Stimulated activated naive CD8-positive, alpha-beta T cell treated with anti-CD3 and anti-CD28 coated beads, Interleukin-15, Interleukin-2, amounts not matched to agents 100 ng/mL and 50 ng/mL, for 24 hours (primary cell): ENCODE results near the gene FILIP1L.

Source experiments
- H3K27ac Mint-ChIP-seq: one replicate; pipeline ENCODE4 v1.8.0; 2021; ENCODE audit warnings: mild to moderate bottlenecking, mixed read lengths
- H3K27me3 Mint-ChIP-seq: one replicate; pipeline ENCODE4 v1.8.0; 2021; ENCODE audit warnings: mixed read lengths
- H3K36me3 Mint-ChIP-seq: one replicate; pipeline ENCODE4 v1.8.0; 2021; ENCODE audit warnings: low read depth, mixed read lengths
- H3K4me1 Mint-ChIP-seq: one replicate; pipeline ENCODE4 v1.8.0; 2021; ENCODE audit warnings: low read depth, mixed read lengths
- H3K4me3 Mint-ChIP-seq: one replicate; pipeline ENCODE4 v1.8.0; 2021; ENCODE audit warnings: mild to moderate bottlenecking, mixed read lengths
- H3K9me3 Mint-ChIP-seq: one replicate; pipeline ENCODE4 v1.8.0; 2021; ENCODE audit warnings: mixed read lengths

Gene FILIP1L

DNA sequence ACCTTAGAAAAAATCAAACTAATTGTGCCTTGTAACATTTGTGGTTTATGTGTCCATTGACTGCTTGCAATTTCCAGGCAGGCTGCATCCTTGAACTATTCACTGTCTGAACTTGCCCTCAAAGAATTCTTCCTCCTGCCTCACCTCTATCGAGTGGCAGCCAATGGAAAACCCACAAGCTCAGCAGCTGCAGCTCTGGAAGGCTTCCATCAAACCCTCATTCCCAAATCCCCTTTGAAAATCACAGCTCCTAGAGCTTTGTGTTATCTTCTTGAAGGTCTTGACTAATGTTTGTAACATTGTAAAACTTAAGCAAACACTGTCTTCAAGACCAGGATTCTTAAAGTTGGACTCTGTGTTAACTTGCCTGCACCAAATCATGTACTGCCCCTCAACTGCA, 81.1 kb downstream of the FILIP1L start:
- H3K4me3 Mint-ChIP-seq: no peak overlapping the region
- peaks cover 11% of the 10 kb centered on the region for H3K36me3 Mint-ChIP-seq
- H3K9me3 Mint-ChIP-seq: no peaks in the 10 kb centered on the region
- H3K4me1 Mint-ChIP-seq: peaks cover 12% of the 10 kb centered on the region
- no peak overlapping the region for H3K27ac Mint-ChIP-seq
- no peaks in the 10 kb centered on the region for H3K27me3 Mint-ChIP-seq

GRCh38 chr3:100032243-100032642, 82.1 kb downstream of the FILIP1L start:
- no peak overlapping the region for H3K27ac Mint-ChIP-seq
- H3K4me1 Mint-ChIP-seq: peaks cover 12% of the 10 kb centered on the region
- H3K4me3 Mint-ChIP-seq: no peak overlapping the region
- H3K9me3 Mint-ChIP-seq: no peaks in the 10 kb centered on the region
- peaks cover 11% of the 10 kb centered on the region for H3K36me3 Mint-ChIP-seq
- no peaks in the 10 kb centered on the region for H3K27me3 Mint-ChIP-seq

DNA sequence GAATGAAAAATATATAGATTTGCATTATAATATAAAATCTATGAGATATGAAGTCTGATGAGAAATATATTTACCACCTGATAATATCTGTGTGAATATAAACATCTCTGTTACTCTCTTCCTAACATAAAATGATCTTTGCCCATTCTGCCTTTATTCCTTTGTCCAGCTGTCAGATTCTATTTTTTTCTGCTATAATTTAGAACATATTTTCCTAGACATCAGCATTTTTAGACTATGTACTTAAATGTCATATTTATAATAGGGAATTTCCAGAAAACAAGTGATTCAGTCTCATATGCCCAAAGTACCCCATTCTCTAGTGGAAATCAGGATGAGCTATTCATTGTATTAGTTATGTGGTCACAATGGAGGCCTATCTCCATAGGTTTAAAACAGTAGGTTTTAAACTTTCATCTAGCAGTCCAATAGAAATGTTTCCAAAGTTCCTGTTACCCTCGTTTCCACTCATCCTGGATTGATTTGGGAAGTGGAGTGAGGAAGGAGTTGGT, 83.3 kb downstream of the FILIP1L start:
- Mint-ChIP-seq H3K36me3 (peaks cover 11% of the 10 kb centered on the region), H3K27me3 (no peaks in the 10 kb centered on the region), H3K9me3 (no peaks in the 10 kb centered on the region), H3K4me1 (peaks cover 12% of the 10 kb centered on the region), H3K27ac (no peak overlapping the region), H3K4me3 (no peak overlapping the region)

GRCh38 chr3:100030346-100030745, 84.0 kb downstream of the FILIP1L start:
- Mint-ChIP-seq H3K36me3 (peaks cover 11% of the 10 kb centered on the region), H3K27me3 (no peaks in the 10 kb centered on the region), H3K4me1 (peaks cover 12% of the 10 kb centered on the region), H3K9me3 (no peaks in the 10 kb centered on the region), H3K27ac (no peak overlapping the region), H3K4me3 (no peak overlapping the region)

- Mint-ChIP-seq H3K27me3 (no peaks in the 10 kb centered on the region), H3K4me1 (peaks cover 12% of the 10 kb centered on the region), H3K4me3 (no peak overlapping the region), H3K36me3 (peaks cover 11% of the 10 kb centered on the region), H3K9me3 (no peaks in the 10 kb centered on the region), H3K27ac (no peak overlapping the region)
Observed at GRCh38 chr3:100029689-100030088, 84.6 kb downstream of the FILIP1L start.

GRCh38 chr3:100029052-100029451, 85.2 kb downstream of the FILIP1L start:
- H3K36me3 Mint-ChIP-seq: peaks cover 14% of the 10 kb centered on the region
- no peak overlapping the region for H3K27ac Mint-ChIP-seq
- peaks cover 12% of the 10 kb centered on the region for H3K4me1 Mint-ChIP-seq

GRCh38 chr3:100027321-100027720, 87.0 kb downstream of the FILIP1L start:
- peaks cover 26% of the 10 kb centered on the region for H3K36me3 Mint-ChIP-seq
- H3K9me3 Mint-ChIP-seq: no peaks in the 10 kb centered on the region
- no peaks in the 10 kb centered on the region for H3K27me3 Mint-ChIP-seq
- no peak overlapping the region for H3K27ac Mint-ChIP-seq
- H3K4me3 Mint-ChIP-seq: no peak overlapping the region
- peaks cover 12% of the 10 kb centered on the region for H3K4me1 Mint-ChIP-seq

More at GRCh38 chr3:100029052-100029451, 85.2 kb downstream of the FILIP1L start:
- Mint-ChIP-seq H3K9me3 (no peaks in the 10 kb centered on the region), H3K27me3 (no peaks in the 10 kb centered on the region), H3K4me3 (no peak overlapping the region)

DNA sequence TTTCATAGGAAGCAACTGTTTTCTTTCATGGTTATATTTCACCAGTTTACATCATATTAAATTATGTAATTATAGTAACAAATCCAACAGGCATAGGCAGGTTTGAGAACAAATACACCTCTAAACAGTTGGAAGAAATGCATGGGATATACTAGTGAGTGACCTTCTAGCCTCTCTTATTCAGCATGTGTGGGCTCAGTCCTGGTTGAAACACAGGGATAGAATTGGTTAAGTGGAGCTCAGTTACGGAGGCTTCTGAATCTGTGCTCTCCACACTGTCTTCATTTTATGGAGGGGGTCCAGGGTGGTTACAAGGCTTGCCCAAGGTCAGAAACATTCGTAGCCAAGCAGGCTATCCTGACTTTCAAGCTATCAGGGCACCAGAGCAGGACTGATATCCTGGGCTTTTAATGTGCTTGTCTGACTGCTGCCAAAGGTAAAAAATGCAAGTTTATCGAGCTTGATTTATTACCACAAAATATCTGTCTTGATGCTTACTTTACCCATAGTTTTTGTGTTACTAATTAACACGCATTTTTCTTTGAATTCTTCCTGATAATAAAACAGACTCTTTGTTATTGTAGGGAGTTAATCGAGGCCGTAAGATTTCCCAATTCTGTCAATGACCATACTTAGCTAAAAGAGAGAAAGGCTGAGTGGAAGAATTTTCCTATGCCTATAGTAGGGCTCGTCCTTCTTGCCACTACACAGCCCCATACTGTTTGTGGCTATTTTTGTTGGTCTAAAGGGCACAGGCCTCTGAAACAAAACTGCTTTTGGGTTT, 89.6 kb downstream of the FILIP1L start:
- Mint-ChIP-seq H3K27me3 (no peaks in the 10 kb centered on the region), H3K36me3 (peaks cover 15% of the 10 kb centered on the region), H3K27ac (no peak overlapping the region), H3K9me3 (no peaks in the 10 kb centered on the region), H3K4me1 (no peaks in the 10 kb centered on the region), H3K4me3 (no peak overlapping the region)

DNA sequence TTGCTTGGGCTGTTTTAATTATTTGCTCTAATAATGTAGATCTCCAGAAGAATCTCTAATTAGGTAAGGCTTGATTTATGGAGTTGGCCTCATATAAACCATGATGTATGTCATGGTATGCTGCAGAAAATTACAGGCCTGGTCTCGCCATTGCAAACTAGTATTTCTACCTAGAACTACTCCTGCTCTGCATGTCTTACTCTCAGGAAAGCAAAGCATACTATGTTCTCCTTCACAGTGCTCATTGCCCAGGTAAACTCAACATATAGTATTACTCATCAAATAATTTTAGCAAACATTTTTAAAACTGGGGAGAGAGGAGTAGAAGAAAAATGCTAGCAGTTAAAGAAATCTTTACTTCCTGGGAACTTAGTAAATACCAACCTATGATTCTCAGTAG, 90.7 kb downstream of the FILIP1L start:
- H3K27ac Mint-ChIP-seq: no peak overlapping the region
- H3K4me1 Mint-ChIP-seq: no peaks in the 10 kb centered on the region
- H3K36me3 Mint-ChIP-seq: peaks cover 15% of the 10 kb centered on the region
- no peak overlapping the region for H3K4me3 Mint-ChIP-seq
- H3K27me3 Mint-ChIP-seq: no peaks in the 10 kb centered on the region
- H3K9me3 Mint-ChIP-seq: no peaks in the 10 kb centered on the region

- Mint-ChIP-seq H3K4me3 (no peak overlapping the region), H3K4me1 (no peaks in the 10 kb centered on the region), H3K27me3 (no peaks in the 10 kb centered on the region), H3K36me3 (peaks cover 15% of the 10 kb centered on the region), H3K9me3 (no peaks in the 10 kb centered on the region), H3K27ac (no peak overlapping the region)
Observed at GRCh38 chr3:100023150-100023549, 91.2 kb downstream of the FILIP1L start.

GRCh38 chr3:100022506-100022905, 91.8 kb downstream of the FILIP1L start:
- H3K4me1 Mint-ChIP-seq: no peaks in the 10 kb centered on the region
- peaks cover 15% of the 10 kb centered on the region for H3K36me3 Mint-ChIP-seq
- H3K9me3 Mint-ChIP-seq: no peaks in the 10 kb centered on the region
- H3K27me3 Mint-ChIP-seq: no peaks in the 10 kb centered on the region
- H3K4me3 Mint-ChIP-seq: no peak overlapping the region
- no peak overlapping the region for H3K27ac Mint-ChIP-seq

DNA sequence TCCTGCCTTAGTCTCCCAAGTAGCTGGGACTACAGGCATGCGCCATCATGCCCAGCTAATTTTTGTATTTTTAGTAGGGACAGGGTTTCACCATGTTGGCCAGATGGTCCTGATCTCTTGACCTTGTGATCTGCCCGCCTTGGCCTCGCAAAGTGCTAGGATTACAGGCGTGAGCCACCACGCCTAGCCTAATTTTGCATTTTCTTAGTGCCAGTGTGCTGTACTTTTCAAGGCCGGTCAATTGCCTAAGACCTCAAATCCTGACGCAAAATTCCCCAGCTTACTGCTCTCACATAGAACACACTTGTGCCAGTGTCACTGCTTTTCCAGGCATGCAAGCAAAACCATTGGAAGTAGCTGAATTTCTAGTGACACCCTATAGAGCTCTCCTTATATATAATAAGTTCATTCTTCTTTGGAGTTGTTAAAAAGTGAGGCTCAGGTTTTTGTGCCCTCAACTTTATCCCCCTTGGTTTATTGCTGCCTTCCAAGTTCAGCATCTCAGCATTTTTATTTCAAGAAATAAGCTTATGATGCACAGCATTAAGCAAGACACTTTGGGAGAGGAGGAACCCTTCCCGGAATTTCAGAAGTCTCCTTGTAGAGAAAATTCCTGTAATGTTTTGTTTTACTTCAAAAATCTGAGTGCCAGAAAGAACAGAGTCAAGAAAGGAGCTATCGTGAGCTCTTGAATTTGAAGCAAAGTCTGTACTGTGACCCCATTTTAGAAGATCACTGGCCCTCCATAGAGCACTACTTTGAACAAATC, 93.2 kb downstream of the FILIP1L start:
- Mint-ChIP-seq H3K9me3 (no peaks in the 10 kb centered on the region), H3K4me3 (no peak overlapping the region), H3K27ac (no peak overlapping the region), H3K4me1 (no peaks in the 10 kb centered on the region), H3K27me3 (no peaks in the 10 kb centered on the region), H3K36me3 (peaks cover 15% of the 10 kb centered on the region)

DNA sequence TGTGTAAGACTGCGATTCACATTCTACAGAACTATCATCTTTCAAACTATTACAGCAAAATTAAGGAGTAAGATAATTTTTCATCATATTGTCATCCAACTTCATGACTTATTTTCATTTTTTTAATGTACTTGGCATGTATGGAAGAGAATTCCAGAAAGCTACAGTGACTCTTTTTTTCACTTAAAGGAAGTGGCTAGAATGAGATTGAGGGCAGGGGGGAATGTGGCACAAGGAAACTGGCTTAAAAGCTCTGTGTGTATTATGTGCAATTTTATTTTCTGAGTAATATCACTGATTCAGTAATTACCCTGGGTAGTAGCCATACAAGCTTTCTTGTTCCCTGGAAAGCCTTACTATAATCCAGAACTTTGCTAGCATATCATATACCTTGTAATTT, 94.6 kb downstream of the FILIP1L start:
- H3K4me3 Mint-ChIP-seq: no peak overlapping the region
- no peaks in the 10 kb centered on the region for H3K9me3 Mint-ChIP-seq
- H3K27me3 Mint-ChIP-seq: no peaks in the 10 kb centered on the region
- peaks cover 20% of the 10 kb centered on the region for H3K36me3 Mint-ChIP-seq
- no peaks in the 10 kb centered on the region for H3K4me1 Mint-ChIP-seq
- H3K27ac Mint-ChIP-seq: no peak overlapping the region

DNA sequence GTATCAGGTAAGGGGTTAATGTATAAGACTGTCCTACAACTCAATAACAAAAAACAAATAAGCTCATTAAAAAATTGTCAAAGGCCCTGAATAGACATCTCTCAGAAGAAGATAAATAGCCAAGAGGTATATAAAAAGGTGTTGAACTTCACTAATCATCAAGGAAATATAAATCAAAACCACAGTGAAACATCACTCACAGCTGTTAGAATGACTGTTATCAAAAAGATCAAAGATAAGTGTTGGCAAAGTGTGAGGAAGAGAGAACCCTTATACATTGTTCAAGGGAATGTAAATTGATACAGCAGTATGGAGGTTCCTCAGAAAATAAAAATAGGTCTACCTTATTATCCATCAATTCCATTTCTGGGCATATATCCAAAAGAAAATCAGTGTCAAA, 95.5 kb downstream of the FILIP1L start:
- no peaks in the 10 kb centered on the region for H3K4me1 Mint-ChIP-seq

GRCh38 chr3:100010087-100010417, 104.2 kb downstream of the FILIP1L start:
- Mint-ChIP-seq H3K27me3 (no peaks in the 10 kb centered on the region), H3K27ac (no peak overlapping the region), H3K36me3 (peaks cover 16% of the 10 kb centered on the region), H3K9me3 (no peaks in the 10 kb centered on the region), H3K4me1 (peaks cover 20% of the 10 kb centered on the region), H3K4me3 (no peak overlapping the region)

More for the DNA sequence above, 95.5 kb downstream of the FILIP1L start:
- H3K27me3 Mint-ChIP-seq: no peaks in the 10 kb centered on the region
- H3K4me3 Mint-ChIP-seq: no peak overlapping the region
- no peak overlapping the region for H3K27ac Mint-ChIP-seq
- H3K9me3 Mint-ChIP-seq: no peaks in the 10 kb centered on the region
- peaks cover 17% of the 10 kb centered on the region for H3K36me3 Mint-ChIP-seq
